GM15510 (cell line): ENCODE results near the gene CD209.

Source experiments
- POLR2A ChIP-seq: IDR thresholded peaks from 3 replicates; pipeline ENCODE4 v1.6.1; 2011; ENCODE audit warnings: borderline replicate concordance; ENCODE audit not compliant: insufficient read length; ENCODE audit errors: extremely low read depth

CD209 gene

GRCh38 chr19:7744871-7745650, 2.3 kb downstream of the CD209 start:
- no peak for TF ChIP-seq POLR2A

GRCh38 chr19:7744199-7744786, 3.0 kb downstream of the CD209 start:
- TF ChIP-seq POLR2A = no peak

GRCh38 chr19:7743425-7743841, 3.9 kb downstream of the CD209 start:
- no peak for TF ChIP-seq POLR2A

- no peak for TF ChIP-seq POLR2A
These were observed 4.3 kb downstream of the CD209 start for GRCh38 chr19:7742991-7743390.

DNA sequence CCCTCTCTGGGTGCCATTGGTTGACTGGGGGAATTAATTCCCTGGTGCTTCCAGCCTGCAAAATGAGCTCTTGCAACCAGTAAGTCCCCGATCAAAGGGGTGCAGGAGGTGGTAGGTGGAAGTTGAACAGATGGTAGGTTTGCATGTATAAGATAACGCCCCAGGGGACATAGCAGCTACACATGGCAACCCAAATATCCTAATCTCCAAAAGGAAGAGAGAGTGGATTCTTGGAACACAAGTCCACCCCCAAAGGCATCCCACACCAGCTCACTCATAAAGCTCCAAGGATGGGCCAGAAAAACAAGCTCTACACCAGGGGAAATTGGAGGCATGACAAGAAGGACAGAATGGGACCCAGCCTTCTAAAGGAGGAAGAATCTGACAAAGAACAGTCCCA, 4.8 kb downstream of the CD209 start:
- TF ChIP-seq POLR2A = no peak

GRCh38 chr19:7740682-7741054, 6.7 kb downstream of the CD209 start:
- no peak for TF ChIP-seq POLR2A

GRCh38 chr19:7739801-7740681, 7.3 kb downstream of the CD209 start:
- TF ChIP-seq POLR2A = no peak

DNA sequence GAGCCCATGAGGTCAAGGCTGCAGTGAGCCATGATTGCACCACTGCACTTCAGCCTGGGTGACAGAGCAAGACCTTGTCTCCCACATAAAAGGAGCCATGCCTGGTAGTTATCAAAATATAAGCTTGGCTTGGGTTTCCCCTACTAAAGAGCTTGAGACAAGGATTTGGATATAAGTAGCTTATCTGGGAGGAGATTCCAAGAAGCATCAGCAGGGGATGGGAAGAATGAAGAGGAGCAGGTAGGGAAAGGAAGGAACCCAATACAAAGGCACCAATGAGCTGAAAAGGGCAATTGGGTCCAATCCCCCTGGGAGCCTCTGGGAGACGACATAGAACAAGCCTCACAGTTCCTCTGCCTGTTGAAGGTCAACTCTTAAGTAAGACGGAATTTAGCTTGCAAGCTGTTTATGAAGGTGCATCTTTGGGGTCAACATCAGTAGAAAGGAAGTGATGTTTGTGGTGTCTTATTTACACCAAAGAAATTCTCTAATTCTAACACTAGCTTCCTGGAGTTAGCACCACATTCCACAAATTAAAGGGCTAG, 8.1 kb downstream of the CD209 start:
- TF ChIP-seq POLR2A = no peak

- TF ChIP-seq POLR2A = no peak
These were observed 9.3 kb downstream of the CD209 start for GRCh38 chr19:7738023-7738422.

GRCh38 chr19:7737215-7737614, 10.1 kb downstream of the CD209 start:
- TF ChIP-seq POLR2A = no peak

GRCh38 chr19:7736148-7736547, 11.2 kb downstream of the CD209 start:
- TF ChIP-seq POLR2A = no peak

DNA sequence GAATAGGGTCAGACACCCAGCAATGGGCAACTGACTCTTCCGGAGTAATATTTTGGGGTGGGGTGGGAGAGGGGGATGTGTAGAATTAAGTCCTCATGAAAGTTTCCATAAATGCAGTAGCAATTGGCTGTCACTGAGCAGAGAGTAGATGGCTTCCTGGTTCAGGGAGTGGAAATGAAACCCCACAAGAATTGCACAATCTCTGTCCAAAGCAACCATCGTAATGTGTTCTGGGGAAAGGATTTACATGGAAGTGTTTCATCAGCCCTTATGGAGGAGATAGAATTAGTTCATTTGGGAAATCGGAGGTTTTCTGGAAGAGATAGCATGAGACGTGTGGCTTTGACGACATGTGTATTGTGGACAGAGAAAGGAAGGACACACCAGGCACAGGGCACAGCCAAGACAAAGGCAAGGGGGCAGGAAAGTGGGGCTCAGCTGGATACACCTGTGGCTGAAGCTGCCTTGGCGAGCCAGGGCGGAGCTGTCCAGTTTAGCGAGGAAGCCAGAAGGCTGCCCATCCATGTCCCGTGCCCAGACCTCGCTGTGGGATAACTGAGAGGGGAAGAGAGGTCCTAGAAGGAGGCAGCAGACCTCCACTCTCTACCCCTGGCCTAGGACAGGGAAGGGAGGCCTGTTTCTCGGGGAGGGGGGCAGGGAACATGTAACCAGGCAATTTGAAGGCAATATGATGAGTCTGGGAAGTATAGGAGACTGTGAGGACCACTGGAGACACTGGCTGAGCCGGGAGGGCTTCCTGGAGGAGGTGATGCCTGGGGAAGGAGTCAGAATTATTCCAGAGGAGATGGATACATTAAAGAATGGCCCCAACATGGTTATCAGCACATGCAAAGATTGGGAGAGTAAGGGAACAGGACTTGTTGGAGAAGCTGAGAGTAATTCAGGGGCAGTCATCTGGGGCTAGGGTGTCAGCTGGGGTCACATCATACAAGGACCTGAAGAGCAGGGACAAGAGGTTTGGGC, 12.8 kb downstream of the CD209 start:
- TF ChIP-seq POLR2A = no peak

GRCh38 chr19:7733376-7733775, 14.0 kb downstream of the CD209 start:
- TF ChIP-seq POLR2A = no peak

- no peak for TF ChIP-seq POLR2A
These were observed 15.3 kb downstream of the CD209 start, which contains the start of gene CLEC4G for GRCh38 chr19:7732045-7732444. TSS of gene CLEC4G (minus strand) at chr19:7732110. CDS start at chr19:7732102, 8 bp downstream.
